Measurements from ENCODE around the gene SARDH.

Gene SARDH

GRCh38 chr9:133701321-133701980 is 36.7 kb downstream of the SARDH start:
- no peak for DNase-seq

- no peak for DNase-seq
Observed at GRCh38 chr9:133700819-133701320, 37.3 kb downstream of the SARDH start.

- no peak for DNase-seq
Observed at GRCh38 chr9:133699546-133699945, 38.6 kb downstream of the SARDH start.

- DNase-seq = no peak
Observed at GRCh38 chr9:133696071-133696472, 42.1 kb downstream of the SARDH start.

DNA sequence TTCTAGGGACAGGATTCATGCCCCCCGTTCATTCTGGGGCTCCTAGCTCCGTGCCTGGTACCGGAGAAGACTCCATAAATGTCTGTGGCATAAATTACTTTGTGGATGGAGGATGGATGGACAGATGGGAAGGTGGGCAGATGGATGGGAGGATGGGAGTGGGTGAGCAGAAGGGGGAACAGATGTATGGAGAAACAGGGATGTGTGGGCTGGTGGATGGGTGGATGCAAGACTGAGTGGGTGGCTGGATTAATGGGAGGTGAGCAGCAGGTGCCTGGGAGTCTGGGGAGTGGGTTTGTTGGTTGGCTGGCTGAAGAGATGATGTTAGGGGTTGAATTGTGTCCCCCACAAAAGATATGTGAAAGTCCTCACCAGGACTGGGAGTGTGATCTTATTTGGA is 43.5 kb downstream of the SARDH start:
- no peak for DNase-seq

DNA sequence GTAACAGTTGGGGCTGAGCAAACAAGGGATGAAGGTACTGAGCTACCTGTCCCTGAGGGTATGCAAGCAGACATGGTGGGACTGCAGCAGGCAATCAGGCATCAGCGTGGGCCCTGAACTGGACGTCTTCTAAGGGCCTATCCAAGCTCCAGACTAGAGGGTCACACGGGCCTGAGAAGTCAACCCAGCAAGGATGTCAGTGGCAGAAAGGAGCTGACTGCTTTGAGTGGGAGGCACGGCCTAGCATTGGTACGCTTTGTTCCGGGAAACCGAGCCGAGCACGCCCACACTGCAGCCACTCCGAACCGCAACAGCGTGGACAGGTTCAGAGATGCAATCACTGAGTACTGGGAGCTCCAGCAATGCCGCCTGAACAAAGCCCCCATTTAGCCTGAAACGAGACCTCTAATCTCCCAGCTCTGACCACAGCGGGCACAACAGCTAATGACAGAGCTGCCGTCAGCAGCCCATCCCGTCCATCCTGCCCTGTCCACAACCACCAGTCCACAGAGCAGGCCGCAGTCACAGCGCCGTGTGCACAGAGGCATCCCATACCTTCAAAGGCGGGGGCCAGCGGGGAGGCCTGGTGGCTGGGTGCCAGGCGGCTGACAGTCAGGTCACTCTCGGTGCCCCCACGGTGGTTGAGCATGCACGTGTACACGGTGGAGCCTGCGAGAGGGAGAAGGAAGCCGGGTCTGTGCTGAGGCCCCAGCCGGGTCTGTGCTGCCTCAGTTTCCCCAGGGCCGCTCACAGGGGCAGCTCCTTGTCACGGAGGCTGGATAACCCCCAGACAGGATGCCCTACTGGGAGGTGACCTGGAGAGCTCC is 44.2 kb downstream of the SARDH start:
- DNase-seq = no peak

DNA sequence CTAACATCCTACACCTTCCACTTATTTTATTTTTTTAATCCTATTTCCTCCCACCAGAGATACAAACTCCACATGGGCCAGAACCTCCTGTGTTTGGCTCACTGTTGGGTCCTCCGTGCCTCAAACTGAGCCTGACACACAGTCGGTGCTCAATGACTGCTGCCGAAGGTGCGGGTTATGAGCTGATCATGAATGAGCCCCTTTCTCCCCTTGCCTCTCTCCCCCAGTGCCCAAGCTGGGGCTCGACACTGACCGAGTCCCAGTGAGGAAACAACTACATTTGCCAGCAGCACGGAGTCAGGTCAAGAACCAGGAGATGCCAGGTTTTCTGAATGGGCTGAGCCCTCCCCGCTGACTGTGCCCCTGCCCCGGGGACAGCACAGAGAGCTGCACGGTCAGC is 45.0 kb downstream of the SARDH start:
- no peak for DNase-seq

- no peak for DNase-seq
Observed at GRCh38 chr9:133692364-133692985, 45.7 kb downstream of the SARDH start.

DNA sequence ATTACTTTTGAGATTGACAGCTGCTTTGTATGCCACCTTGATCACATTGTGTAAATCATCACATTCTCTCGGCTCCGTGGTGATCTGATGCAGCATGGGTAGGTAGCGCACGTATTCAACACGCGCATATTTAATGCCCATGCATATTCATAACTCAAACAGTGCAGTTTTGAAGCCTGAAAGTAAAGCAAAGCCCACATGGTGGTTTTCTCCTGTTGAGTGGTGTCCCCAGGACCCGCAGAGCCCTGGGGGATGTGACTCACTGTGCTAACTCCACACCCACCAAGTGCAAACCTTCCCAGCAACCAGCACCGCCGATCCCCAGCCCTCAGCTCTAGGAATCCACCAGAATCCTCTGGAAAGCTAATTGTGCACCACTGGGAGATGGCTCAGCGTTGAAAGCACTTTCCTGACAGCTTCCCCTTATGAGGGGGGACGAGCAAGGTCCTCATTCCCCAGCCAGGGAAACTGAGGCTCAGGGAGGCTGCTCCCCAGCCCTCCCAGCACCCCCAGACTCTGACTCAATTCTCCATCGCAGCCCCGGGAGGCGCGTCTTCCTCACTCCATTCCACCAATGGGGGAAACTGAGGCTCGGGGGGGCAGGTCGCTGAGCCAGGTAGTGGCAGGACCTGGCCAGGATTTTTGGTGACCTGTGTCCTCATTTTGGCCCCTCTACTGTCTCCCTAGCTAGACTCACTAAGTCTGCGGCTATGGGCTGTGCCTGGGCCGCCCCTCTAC is 46.4 kb downstream of the SARDH start:
- DNase-seq = no peak

GRCh38 chr9:133691191-133691590 is 47.0 kb downstream of the SARDH start:
- no peak for DNase-seq

DNA sequence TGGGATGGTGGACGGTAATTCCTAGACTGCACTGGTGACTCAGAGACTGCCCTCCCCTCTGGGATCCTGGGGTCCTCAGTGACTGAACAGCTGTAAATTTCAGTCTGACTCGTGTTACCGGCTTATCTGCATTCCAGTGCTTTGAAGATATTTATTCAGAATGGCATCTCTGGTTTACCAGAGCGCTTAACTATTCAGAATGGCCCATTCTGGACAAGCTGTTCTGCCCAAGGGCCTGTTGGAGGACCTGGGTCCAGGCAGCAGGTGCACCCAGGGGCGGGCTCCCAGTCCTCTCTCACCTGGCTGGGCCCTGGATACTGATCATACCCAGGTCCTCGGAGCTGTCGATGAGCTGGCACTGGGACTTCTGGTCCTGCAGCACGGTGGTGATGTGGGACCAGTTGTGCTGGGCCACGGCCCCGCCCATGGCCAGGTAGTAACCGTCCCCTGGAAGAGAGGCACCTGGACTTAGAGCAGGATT is 48.0 kb downstream of the SARDH start:
- DNase-seq = no peak

DNA sequence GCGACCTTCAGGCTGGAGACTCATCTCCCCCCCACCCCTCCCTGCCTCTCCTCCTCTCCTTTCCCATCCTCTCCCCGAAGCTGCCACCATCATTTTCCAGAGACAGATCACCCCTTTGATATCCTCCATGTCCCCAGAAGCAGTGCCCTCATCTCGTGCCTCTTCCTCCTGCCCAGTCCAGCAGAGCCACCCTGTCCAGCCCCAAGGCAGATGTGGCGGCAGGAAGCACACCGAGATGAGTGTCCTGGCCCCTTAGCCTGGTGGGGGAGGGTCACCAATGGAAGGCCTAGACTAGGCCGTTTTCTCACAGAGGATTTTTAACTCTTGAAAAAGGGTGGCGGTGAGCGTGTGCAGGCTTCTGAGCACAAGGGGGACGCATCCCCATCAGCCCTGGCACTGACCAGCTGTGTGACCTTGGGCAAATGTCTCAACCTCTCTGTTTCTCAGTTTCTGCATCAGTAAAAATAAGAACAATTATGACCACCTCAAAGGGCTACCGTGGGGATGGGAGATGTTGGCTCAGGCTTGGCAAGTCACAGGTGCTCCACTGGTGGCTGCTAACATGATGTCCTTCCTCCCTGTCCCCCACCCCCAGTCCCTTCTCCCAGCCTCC is 48.9 kb downstream of the SARDH start:
- no peak for DNase-seq

DNA sequence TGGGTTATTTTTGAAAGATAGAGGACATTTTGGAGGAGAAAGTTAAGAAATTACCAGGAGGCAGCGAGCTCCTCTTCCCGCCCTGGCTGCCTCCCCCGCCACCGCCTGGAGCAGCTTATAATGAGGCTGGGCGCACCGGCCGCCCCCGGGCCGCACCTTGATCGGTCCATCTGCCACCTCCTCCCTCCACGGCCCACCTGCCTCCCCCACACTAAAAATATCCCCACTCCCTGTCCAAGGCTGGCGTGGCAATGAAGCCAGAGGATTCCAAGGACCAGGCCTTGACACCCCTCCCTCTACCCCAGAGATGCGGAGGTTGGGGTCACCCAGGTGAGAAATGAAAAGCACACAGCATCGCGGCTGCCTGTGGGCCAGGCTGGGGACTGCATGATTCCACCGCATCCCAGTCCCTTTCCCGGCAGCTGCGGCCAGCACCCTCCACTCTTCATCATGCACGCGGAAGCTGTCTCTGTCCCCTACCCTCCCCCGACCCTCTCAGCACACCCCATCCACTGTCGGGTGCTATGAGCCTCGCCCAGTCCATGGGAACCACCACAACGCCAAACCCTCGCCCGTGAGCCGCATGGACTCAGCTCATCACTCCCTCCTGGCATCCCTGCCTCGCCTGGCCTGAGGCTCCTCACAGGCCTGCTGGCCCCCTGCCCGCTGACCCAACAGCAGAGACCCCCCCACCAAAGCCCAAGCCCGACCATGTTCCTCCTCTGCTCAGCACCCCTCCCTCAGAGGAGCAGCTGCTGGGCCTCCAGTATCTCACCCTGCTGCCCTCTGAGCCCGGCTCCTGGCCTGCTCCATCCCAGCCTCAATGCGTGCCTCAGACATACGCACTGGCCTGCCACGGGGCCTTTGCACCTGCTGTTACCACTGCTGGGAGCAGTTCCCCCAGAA is 50.0 kb downstream of the SARDH start:
- no peak for DNase-seq

DNA sequence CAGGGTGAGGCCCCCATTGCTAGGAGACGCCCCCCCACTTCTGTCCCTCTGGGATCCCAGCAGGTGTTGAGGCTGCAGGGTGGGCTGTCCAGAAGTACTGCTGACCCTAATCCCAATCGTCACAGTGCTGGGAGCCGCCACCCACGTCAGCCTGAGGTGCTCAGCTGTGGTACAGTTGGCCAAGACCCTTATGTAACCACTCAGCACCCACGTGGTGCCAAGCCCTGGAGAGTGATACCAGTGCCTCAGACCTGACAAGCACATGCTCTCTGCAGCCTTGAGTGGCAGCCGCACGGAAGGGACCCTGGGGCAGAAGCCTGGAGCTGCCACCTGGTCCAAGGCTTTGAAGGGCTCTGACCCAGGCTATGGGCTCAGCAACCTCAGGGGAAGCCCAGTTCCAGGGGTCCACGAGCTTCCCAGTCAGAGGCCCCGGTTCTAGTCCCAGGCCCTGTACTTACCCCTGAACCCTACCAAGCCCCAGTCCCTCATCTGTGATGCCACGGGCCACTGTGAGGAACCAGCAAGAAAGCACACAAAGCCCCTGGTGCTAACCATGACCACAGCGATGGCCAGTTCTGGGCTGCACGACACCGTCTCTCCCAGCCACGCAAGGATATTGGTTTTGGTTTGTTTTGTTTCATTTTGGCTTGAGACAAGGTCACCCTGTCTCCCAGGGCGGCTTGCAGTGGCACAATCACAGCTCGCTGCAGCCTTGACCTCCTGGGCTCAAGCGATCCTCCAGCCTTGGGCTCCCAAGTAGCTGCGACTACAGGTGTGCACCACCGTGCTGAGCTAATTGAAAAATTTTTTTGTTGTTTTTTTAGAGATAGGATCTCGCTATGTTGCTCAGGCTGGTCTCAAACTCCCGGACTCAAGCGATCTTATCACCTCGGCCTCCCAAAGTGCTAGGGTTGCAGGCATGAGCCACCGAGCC is 51.2 kb downstream of the SARDH start:
- DNase-seq = no peak

DNA sequence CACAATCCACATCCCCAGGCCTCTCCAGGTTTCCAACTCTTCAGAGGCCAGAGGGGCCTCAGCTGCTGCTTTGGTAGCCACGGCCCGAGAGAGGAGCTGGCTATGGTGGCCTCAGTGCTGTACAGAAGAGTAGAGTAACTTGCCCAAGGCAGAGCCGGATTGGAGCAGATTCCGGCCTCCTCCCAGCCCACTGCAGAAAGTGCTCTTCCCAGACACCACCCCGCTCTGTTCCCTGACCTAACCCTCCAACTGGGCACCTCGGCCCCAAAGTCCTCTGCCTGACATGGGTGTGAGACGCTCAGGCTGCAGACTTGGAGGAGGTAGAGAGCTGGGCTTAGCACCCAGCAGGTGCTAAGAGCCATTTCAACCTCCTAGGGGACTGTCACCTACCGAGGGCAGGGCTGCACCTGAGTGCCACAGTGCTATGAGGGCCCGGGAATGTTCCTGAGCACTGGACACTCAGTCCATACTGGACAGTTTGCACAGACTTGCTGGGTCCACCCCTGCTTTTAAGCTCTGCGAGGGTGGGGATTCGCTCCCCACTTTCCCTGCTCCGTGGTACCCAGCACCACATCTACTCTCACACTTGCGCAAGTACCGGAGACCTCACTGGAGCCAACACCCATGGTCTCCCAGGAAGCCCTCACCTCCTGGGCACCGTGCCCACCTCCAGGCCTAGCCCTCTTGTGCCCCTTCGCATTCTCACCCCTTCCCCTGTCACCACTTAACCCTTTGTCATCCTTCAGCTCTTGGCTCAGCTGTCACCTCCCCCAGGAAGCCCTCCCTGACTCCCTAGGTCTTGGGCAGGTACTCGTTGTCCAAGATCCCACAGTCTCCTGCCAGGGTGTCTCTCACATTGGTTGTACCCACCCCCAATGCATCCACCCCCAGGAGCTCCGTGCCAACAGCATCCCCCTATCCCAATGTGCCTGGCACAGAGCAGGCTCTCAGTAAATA is 52.2 kb downstream of the SARDH start:
- DNase-seq = no peak

DNA sequence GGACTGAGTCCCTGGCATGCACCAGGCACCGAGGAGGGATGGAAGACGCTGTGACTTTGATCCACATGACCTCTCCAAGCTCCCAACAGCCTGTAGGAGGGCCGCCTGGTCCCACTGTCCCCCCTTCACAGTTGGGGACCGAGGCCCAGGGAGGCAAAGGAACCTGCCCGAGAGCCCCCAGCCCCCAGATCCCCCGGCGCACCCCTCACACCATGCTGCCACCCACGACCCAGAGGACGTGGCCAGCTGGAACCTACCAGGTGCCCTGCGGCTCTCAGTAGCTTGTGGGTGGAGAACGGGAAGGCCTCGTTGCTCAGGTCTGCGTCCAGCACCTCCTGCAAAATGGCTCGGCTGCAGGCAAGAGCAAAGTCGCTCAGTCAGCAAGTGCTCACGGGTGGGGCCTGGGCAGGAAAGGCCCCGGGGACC is 53.2 kb downstream of the SARDH start:
- no peak for DNase-seq

DNA sequence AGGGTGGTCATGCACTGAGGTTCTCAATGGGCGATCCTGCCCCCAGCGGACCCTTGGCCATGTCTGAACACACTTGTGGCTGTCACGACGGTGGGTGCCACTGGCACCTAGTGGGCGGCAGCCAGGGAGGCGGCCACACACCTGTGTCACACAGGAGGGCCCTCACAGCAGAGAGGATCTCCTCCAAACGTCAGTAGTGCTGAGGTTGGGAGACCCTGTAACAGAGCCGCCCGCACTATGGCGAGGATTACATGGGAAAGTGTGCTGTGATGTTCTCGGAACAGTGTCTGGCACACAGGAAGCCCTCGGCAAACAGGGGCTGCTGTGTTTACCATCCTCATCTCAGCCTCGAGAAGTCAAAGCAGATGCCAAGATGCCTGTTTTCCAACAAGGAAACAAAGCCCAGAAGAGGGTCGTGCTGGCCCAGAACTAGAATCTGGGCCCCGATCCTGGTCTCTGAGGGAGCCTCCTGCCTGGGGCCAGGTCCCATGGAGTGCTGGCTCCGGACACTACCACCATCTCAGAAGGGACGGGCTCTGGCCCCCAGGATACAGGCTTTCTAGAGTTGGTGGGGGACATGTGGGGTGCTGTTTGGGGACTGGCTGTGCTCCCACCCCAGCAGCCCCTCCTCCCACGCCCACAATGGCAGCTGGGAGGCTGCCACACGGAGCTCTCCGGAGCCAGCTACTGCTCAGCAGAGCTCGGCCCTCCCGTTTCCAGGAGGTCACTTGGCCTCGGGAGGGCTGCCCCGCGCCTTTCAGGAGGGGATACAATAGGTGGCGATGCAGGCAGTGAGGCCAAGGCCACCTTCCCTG is 53.8 kb downstream of the SARDH start:
- no peak for DNase-seq

GRCh38 chr9:133683586-133684120 is 54.5 kb downstream of the SARDH start:
- no peak for DNase-seq

All from SIG-M5 (cell line).